Astrocyte (in vitro differentiated cells and primary cell): ENCODE measurements around the gene CDKAL1. TPM values are rescaled to one million over a fixed set of nuclear protein-coding genes. Genes with fewer than 3 reads are reported as not detected.

Source experiments
- DNase-seq: peaks from one replicate; pipeline ENCODE4 v3.0.0-alpha.2; 2010; ENCODE audit warnings: low read depth
- FAIRE-seq: peaks from 2 replicates; lab custom pipeline; 2011; peaks lifted over from hg19 to GRCh38; lab: Jason Lieb, UNC
- H2AFZ ChIP-seq: 2 replicates; pipeline ENCODE4 v1.6.0; 2012; ENCODE audit warnings: low read depth, low read length, inconsistent platforms
- H3K27ac ChIP-seq: 2 replicates; pipeline ENCODE4 v1.5.1; 2011; ENCODE audit warnings: low read depth, low read length, inconsistent platforms
- H3K27me3 ChIP-seq: 2 replicates; pipeline ENCODE4 v1.6.0; 2011; ENCODE audit warnings: low read length, inconsistent platforms; ENCODE audit not compliant: insufficient read depth
- H3K36me3 ChIP-seq: 2 replicates; pipeline ENCODE4 v1.5.1; 2011; ENCODE audit warnings: low read length, inconsistent platforms; ENCODE audit not compliant: insufficient read depth
- H3K4me1 ChIP-seq: 2 replicates; pipeline ENCODE4 v1.5.1; 2011; ENCODE audit warnings: low read length, inconsistent platforms; ENCODE audit not compliant: insufficient read depth
- H3K4me2 ChIP-seq: 2 replicates; pipeline ENCODE4 v1.6.0; 2012; ENCODE audit warnings: low read length, inconsistent platforms
- H3K4me3 ChIP-seq: 2 replicates; pipeline ENCODE4 v1.5.1; 2011; ENCODE audit warnings: low read depth, mild to moderate bottlenecking, low read length, inconsistent platforms; ENCODE audit not compliant: insufficient read depth
- H3K79me2 ChIP-seq: 2 replicates; pipeline ENCODE4 v1.6.0; 2012; ENCODE audit warnings: mild to moderate bottlenecking, low read length, inconsistent platforms; ENCODE audit not compliant: insufficient read depth
- H3K9ac ChIP-seq: 2 replicates; pipeline ENCODE4 v1.6.0; 2012; ENCODE audit warnings: mild to moderate bottlenecking, low read length, inconsistent platforms
- H3K9me3 ChIP-seq: 2 replicates; pipeline ENCODE4 v1.5.1; 2012; ENCODE audit warnings: low read depth, mild to moderate bottlenecking, low read length, inconsistent platforms; ENCODE audit not compliant: insufficient read depth
- H4K20me1 ChIP-seq: 2 replicates; pipeline ENCODE4 v1.6.0; 2012; ENCODE audit warnings: low read length, inconsistent platforms; ENCODE audit not compliant: insufficient read depth
- H3K27ac Mint-ChIP-seq: one replicate; pipeline ENCODE4 v1.8.0; 2021; ENCODE audit warnings: mild to moderate bottlenecking, mixed read lengths; ENCODE audit not compliant: unreplicated experiment
- H3K27me3 Mint-ChIP-seq: one replicate; pipeline ENCODE4 v1.8.0; 2021; ENCODE audit warnings: low read depth, mixed read lengths; ENCODE audit not compliant: unreplicated experiment
- H3K36me3 Mint-ChIP-seq: one replicate; pipeline ENCODE4 v1.8.0; 2021; ENCODE audit warnings: low read depth, mixed read lengths; ENCODE audit not compliant: unreplicated experiment
- H3K4me1 Mint-ChIP-seq: one replicate; pipeline ENCODE4 v1.8.0; 2021; ENCODE audit warnings: low read depth, mixed read lengths; ENCODE audit not compliant: unreplicated experiment
- H3K4me3 Mint-ChIP-seq: one replicate; pipeline ENCODE4 v1.8.0; 2021; ENCODE audit warnings: mild to moderate bottlenecking, moderate library complexity, mixed read lengths; ENCODE audit not compliant: unreplicated experiment
- H3K9me3 Mint-ChIP-seq: one replicate; pipeline ENCODE4 v1.8.0; 2021; ENCODE audit warnings: mild to moderate bottlenecking, mixed read lengths; ENCODE audit not compliant: unreplicated experiment
- CTCF ChIP-seq: IDR thresholded peaks from 2 replicates; pipeline ENCODE4 v1.5.1; 2011; ENCODE audit warnings: low read depth, mild to moderate bottlenecking, inconsistent platforms, low read length, moderate library complexity; ENCODE audit not compliant: insufficient read depth
- EZH2 ChIP-seq: IDR thresholded peaks from 2 replicates; pipeline ENCODE4 v1.6.1; 2012; ENCODE audit warnings: mild to moderate bottlenecking, low read length, inconsistent platforms; ENCODE audit not compliant: insufficient read depth
- total RNA-seq: library from RNA; stranded (reverse); gene quantifications from 2 replicates; pipeline ENCODE4 v1.2.1, GENCODE V29; 2021

The CDKAL1 gene
- total RNA-seq, 1 donor from 2014 or later: 13.7 TPM

GRCh38 chr6:21080221-21080620 lies 546.0 kb downstream of the CDKAL1 start:
- Histone ChIP-seq H2AFZ (no peak overlapping the region), H3K27ac (no peak overlapping the region), H3K4me3 (no peak overlapping the region), H3K79me2 (no peaks in the 10 kb centered on the region), H3K9ac (no peak overlapping the region), H3K36me3 (no peaks in the 10 kb centered on the region), H3K4me1 (no peaks in the 10 kb centered on the region), H3K9me3 (no peaks in the 10 kb centered on the region), H4K20me1 (no peaks in the 10 kb centered on the region), H3K4me2 (no peak overlapping the region), H3K27me3 (no peaks in the 10 kb centered on the region)
- Mint-ChIP-seq H3K4me3 (no peak overlapping the region), H3K27ac (no peak overlapping the region), H3K36me3 (no peaks in the 10 kb centered on the region), H3K9me3 (no peaks in the 10 kb centered on the region), H3K27me3 (no peaks in the 10 kb centered on the region), H3K4me1 (peaks cover 11% of the 10 kb centered on the region)
- no peak for DNase-seq
- FAIRE-seq: no peak
- TF ChIP-seq CTCF: no peak
- no peak for TF ChIP-seq EZH2

GRCh38 chr6:21082091-21082490 lies 547.8 kb downstream of the CDKAL1 start:
- no peaks in the 10 kb centered on the region for H3K27me3 ChIP-seq
- H3K79me2 ChIP-seq: no peaks in the 10 kb centered on the region
- DNase-seq (no peak), FAIRE-seq (no peak)
- no peaks in the 10 kb centered on the region for H3K36me3 ChIP-seq
- H3K9me3 Mint-ChIP-seq: no peaks in the 10 kb centered on the region
- H3K27ac ChIP-seq: no peak overlapping the region
- H3K4me1 Mint-ChIP-seq: peaks cover 11% of the 10 kb centered on the region
- H3K4me2 ChIP-seq: no peak overlapping the region
- H3K36me3 Mint-ChIP-seq: no peaks in the 10 kb centered on the region
- H3K9ac ChIP-seq: no peak overlapping the region
- no peak overlapping the region for H3K4me3 Mint-ChIP-seq
- H3K27ac Mint-ChIP-seq: no peak overlapping the region
- H4K20me1 ChIP-seq: no peaks in the 10 kb centered on the region
- H3K9me3 ChIP-seq: no peaks in the 10 kb centered on the region
- no peak overlapping the region for H3K4me3 ChIP-seq
- TF ChIP-seq CTCF (no peak), EZH2 (no peak)
- no peaks in the 10 kb centered on the region for H3K27me3 Mint-ChIP-seq
- H2AFZ ChIP-seq: no peak overlapping the region
- H3K4me1 ChIP-seq: no peaks in the 10 kb centered on the region

- no peaks in the 10 kb centered on the region for H3K4me1 ChIP-seq
- no peak for DNase-seq
- Mint-ChIP-seq H3K27ac (no peak overlapping the region), H3K27me3 (no peaks in the 10 kb centered on the region), H3K4me3 (no peak overlapping the region), H3K9me3 (no peaks in the 10 kb centered on the region), H3K36me3 (no peaks in the 10 kb centered on the region), H3K4me1 (peaks cover 11% of the 10 kb centered on the region)
- H4K20me1 ChIP-seq: no peaks in the 10 kb centered on the region
- no peaks in the 10 kb centered on the region for H3K36me3 ChIP-seq
- H3K79me2 ChIP-seq: no peaks in the 10 kb centered on the region
- H2AFZ ChIP-seq: no peak overlapping the region
- H3K9ac ChIP-seq: no peak overlapping the region
- no peak overlapping the region for H3K4me2 ChIP-seq
- no peak overlapping the region for H3K4me3 ChIP-seq
- TF ChIP-seq CTCF (no peak), EZH2 (no peak)
- no peaks in the 10 kb centered on the region for H3K9me3 ChIP-seq
- no peaks in the 10 kb centered on the region for H3K27me3 ChIP-seq
- no peak for FAIRE-seq
- H3K27ac ChIP-seq: no peak overlapping the region
Observed at GRCh38 chr6:21083708-21084107, 549.5 kb downstream of the CDKAL1 start.
